C4-2B (cell line): ENCODE measurements around the gene PPIC.

Experiments
- H3K27ac ChIP-seq: fragments of 450-650 bp; 2 replicates; pipeline ENCODE4 v1.5.1; 2017
- CTCF ChIP-seq: fragments of 450-650 bp; conservative IDR thresholded peaks from 2 replicates; pipeline ENCODE4 v1.5.1; 2017; ENCODE audit warnings: mild to moderate bottlenecking
- ZFX ChIP-seq: fragments of 450-650 bp; IDR thresholded peaks from 2 replicates; pipeline ENCODE4 v1.6.1; 2017

Gene PPIC

GRCh38 chr5:123068368-123068938 is 31.9 kb upstream of the PPIC start:
- H3K27ac ChIP-seq = no peak overlapping the region
- no peak for TF ChIP-seq CTCF
- no peak for TF ChIP-seq ZFX

- TF ChIP-seq ZFX = no peak
- no peak for TF ChIP-seq CTCF
- no peak overlapping the region for H3K27ac ChIP-seq
These were observed 29.5 kb upstream of the PPIC start for GRCh38 chr5:123066016-123066415.

GRCh38 chr5:123059455-123059854 is 22.9 kb upstream of the PPIC start:
- TF ChIP-seq CTCF (no peak), ZFX (no peak)
- H3K27ac ChIP-seq = no peak overlapping the region

- no peak overlapping the region for H3K27ac ChIP-seq
- TF ChIP-seq CTCF = no peak
- TF ChIP-seq ZFX = no peak
These were observed 14.7 kb upstream of the PPIC start for GRCh38 chr5:123051206-123051605.

GRCh38 chr5:123047706-123048105 is 11.2 kb upstream of the PPIC start:
- no peak overlapping the region for H3K27ac ChIP-seq
- TF ChIP-seq ZFX = no peak
- TF ChIP-seq CTCF = no peak

- no peak overlapping the region for H3K27ac ChIP-seq
- no peak for TF ChIP-seq ZFX
- no peak for TF ChIP-seq CTCF
These were observed 9.7 kb upstream of the PPIC start for GRCh38 chr5:123046222-123046621.

- TF ChIP-seq ZFX (no peak), CTCF (no peak)
These were observed 8.5 kb upstream of the PPIC start for GRCh38 chr5:123044926-123045617.

More at GRCh38 chr5:123044926-123045617, 8.5 kb upstream of the PPIC start:
- H3K27ac ChIP-seq = no peak overlapping the region
